ENCODE measurements around the gene ARHGAP28. TPM values are rescaled to one million over a fixed set of nuclear protein-coding genes. Genes with fewer than 3 reads are reported as not detected.

Gene ARHGAP28
- total and polyA plus RNA-seq, 2 of the 13 experiments (the other 11 are each of a cell fraction or from before 2014, with no cell fraction given): not detected

- TF ChIP-seq ARID4A (CRISPR knock-in tag; IDR thresholded peaks at IDR 0.05; ENCODE audit: borderline replicate concordance) (no peak), FLYWCH1 (CRISPR knock-in tag; IDR thresholded peaks at IDR 0.05) (no peak), ZSCAN30 (CRISPR knock-in tag; IDR thresholded peaks at IDR 0.05) (no peak), CTCF (CRISPR knock-in tag; IDR thresholded peaks at IDR 0.05) (no peak), GTF2F1 (IDR thresholded peaks at IDR 0.05; ENCODE audit: low read length) (no peak), ZNF747 (CRISPR knock-in tag; IDR thresholded peaks at IDR 0.05; ENCODE audit: borderline replicate concordance) (no peak), ZNF670 (CRISPR knock-in tag; IDR thresholded peaks at IDR 0.05; ENCODE audit: borderline replicate concordance) (no peak), ARNT2 (CRISPR knock-in tag; IDR thresholded peaks at IDR 0.05; ENCODE audit: low read depth) (no peak), ZFP36L2 (CRISPR knock-in tag; IDR thresholded peaks at IDR 0.05) (no peak)
Measured at GRCh38 chr18:6757931-6758330, 28.4 kb downstream of the ARHGAP28 start (continued).

All from HepG2 (cell line).